ENCODE measurements around the gene TTI1.

DNA sequence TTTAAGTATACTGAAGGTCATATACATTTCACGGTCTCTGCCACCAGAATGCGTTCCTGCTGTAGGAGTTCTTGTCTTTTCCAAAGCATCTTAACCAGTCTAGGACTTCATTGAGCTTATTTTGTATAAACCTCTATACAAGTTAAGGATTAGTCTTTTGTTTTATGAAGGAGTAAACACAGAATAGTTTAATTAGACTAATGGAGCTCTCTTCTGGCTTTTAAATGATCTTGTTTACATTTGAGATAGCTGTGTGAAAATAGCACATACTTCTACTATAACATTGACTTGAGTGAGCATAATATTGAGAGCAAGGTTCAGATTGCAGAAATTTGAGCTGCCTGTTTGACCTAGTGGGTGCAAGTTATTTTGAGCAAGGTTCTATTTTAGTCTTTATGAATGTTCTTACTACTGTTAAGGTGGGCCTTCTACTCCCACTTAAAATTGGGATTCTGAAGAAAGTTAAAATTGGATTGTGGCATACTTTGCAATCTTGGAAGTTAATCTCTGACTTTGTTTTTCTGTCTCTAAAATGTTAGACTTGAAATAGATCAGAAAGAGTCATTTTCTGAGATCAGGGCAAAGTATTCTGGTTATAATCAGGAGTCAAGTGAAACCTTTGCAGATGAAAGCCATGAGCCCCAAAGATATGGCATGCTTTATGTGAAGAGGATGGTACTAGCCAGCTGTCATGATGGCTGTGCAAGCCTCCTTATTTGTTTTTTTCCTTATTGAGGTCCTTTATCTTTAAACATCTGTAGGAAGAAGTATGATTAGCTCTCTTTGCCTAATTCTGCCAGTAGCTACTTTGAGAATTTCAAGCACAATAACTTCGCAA is 42.1 kb upstream of the TTI1 start:
- TF ChIP-seq POLR2A (IDR thresholded peaks at IDR 0.05) (no peak), EP300 (IDR thresholded peaks at IDR 0.05) (no peak)

Data from stomach (tissue), 4 donors.